PFSK-1 (cell line): Measurements from ENCODE around the gene DNAL1.

ENCODE experiments used
- FOXP2 ChIP-seq: optimal IDR thresholded peaks from 2 replicates; pipeline ENCODE3; 2011; ENCODE audit warnings: borderline replicate concordance, control low read depth, inconsistent platforms; ENCODE audit not compliant: insufficient read depth; ENCODE audit errors: extremely low read length, extremely low read depth
- POLR2AphosphoS5 ChIP-seq: IDR thresholded peaks from 2 replicates; pipeline ENCODE4 v1.6.1; 2012; ENCODE audit warnings: low read depth, mild to moderate bottlenecking, control low read depth, low read length, moderate library complexity
- SIN3A ChIP-seq: IDR thresholded peaks from 2 replicates; pipeline ENCODE4 v1.6.1; 2012; ENCODE audit warnings: mild to moderate bottlenecking, low read length, moderate library complexity, borderline replicate concordance; ENCODE audit not compliant: insufficient read depth
- TAF1 ChIP-seq: IDR thresholded peaks from 2 replicates; pipeline ENCODE4 v1.6.1; 2012; ENCODE audit warnings: low read length, control low read depth, borderline replicate concordance; ENCODE audit not compliant: insufficient read depth
- TF ChIP-seq, protein P1 (sequence below), 2 experiments: IDR thresholded peaks; 2 replicates each; pipeline versions ENCODE4 v1.6.1 to v1.8.0; 2011 to 2012; ENCODE audit warnings: low read depth in 2 of 2, low read length in 2 of 2, control low read depth in 1 of 2, inconsistent platforms in 1 of 2, mild to moderate bottlenecking in 1 of 2, moderate library complexity in 1 of 2; ENCODE audit not compliant: insufficient read depth in 1 of 2

The DNAL1 gene

DNA sequence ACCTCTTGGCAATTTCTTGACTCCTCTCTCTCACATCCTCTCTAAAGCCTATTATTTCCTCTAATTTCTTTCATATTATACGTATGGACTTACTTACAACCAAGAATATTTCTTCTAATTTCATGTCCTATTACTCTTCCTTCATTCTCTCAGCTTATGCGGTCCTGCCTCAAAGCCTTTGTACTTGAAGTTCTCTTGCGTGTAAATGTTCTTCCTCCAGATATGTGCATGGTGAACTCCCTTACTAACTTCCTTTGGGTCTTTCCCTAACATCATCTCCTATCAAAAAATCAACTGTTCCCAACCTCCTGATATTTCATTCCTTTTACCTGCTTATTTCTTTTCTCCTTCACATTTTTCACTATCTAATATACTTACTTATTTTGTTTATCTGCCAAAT, 23.1 kb downstream of the DNAL1 start:
- TF ChIP-seq, protein P1, sequence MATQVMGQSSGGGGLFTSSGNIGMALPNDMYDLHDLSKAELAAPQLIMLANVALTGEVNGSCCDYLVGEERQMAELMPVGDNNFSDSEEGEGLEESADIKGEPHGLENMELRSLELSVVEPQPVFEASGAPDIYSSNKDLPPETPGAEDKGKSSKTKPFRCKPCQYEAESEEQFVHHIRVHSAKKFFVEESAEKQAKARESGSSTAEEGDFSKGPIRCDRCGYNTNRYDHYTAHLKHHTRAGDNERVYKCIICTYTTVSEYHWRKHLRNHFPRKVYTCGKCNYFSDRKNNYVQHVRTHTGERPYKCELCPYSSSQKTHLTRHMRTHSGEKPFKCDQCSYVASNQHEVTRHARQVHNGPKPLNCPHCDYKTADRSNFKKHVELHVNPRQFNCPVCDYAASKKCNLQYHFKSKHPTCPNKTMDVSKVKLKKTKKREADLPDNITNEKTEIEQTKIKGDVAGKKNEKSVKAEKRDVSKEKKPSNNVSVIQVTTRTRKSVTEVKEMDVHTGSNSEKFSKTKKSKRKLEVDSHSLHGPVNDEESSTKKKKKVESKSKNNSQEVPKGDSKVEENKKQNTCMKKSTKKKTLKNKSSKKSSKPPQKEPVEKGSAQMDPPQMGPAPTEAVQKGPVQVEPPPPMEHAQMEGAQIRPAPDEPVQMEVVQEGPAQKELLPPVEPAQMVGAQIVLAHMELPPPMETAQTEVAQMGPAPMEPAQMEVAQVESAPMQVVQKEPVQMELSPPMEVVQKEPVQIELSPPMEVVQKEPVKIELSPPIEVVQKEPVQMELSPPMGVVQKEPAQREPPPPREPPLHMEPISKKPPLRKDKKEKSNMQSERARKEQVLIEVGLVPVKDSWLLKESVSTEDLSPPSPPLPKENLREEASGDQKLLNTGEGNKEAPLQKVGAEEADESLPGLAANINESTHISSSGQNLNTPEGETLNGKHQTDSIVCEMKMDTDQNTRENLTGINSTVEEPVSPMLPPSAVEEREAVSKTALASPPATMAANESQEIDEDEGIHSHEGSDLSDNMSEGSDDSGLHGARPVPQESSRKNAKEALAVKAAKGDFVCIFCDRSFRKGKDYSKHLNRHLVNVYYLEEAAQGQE (IDR thresholded peaks at IDR 0.05; ENCODE audit: insufficient read depth in 1 of 2, low read depth in 2 of 2, low read length in 2 of 2): no peak
- TF ChIP-seq FOXP2 (no peak), TAF1 (no peak), SIN3A (no peak), POLR2AphosphoS5 (no peak)

DNA sequence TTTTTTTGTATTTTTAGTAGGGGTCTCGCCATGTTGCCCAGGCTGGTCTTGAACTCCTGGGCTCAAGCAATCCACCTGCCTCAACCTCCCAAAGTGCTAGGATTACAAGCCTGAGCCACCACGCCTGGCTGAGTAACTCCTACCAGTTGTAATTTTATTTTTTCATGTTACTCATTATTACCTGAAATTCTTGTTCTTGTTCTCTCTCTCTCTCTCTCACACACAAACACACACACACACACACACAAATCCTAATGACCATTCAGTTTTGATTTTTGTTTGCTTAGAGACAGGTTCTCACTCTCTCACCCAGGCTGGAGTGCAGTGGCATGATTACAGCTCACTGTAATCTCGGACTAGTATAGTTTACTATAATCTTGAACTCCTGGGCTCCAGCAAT, 30.2 kb downstream of the DNAL1 start:
- TF ChIP-seq TAF1 (no peak), POLR2AphosphoS5 (no peak), FOXP2 (no peak), SIN3A (no peak)
- TF ChIP-seq, protein P1 (IDR thresholded peaks at IDR 0.05; ENCODE audit: insufficient read depth in 1 of 2, low read depth in 2 of 2, low read length in 2 of 2): no peak

DNA sequence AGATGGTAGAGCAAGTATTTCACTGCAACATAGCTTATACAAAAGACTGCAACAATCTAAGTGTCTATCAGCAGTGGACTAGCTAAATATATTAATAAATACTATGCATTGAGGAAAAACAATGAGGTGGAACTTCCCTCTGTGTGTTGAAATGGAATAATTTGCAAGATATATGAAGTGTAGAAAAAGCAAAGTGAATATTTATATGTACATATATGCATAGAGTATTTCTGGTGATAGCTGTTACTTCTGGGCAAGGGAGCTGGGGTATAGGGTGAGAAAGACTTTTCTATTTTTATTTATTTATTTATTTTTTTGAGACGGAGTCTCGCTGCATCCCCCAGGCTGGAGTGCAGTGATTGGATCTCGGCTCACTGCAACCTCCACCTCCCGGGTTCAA, 33.9 kb downstream of the DNAL1 start:
- TF ChIP-seq SIN3A (no peak), POLR2AphosphoS5 (no peak), FOXP2 (no peak), TAF1 (no peak)
- TF ChIP-seq, protein P1 (IDR thresholded peaks at IDR 0.05; ENCODE audit: insufficient read depth in 1 of 2, low read depth in 2 of 2, low read length in 2 of 2): no peak

DNA sequence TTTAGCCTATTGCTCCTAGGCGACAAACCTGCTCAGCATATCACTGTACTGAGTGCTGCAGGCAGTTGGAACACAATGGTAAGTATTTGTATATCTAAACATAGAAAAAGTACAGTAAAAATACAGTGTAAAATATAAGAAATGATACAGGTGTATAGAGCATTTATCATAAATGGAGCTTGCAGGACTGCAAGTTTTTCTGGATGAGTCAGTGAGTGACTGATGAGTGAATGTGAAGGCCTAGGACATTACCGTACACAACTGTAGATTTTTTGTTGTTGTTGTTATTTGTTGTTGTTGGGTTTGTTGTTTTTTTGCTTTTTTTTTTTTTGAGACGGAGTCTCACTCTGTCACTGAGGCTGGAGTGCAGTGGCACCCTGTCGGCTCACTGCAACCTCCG, 36.0 kb downstream of the DNAL1 start:
- TF ChIP-seq TAF1 (no peak), POLR2AphosphoS5 (no peak), SIN3A (no peak), FOXP2 (no peak)
- TF ChIP-seq, protein P1 (IDR thresholded peaks at IDR 0.05; ENCODE audit: insufficient read depth in 1 of 2, low read depth in 2 of 2, low read length in 2 of 2): no peak

DNA sequence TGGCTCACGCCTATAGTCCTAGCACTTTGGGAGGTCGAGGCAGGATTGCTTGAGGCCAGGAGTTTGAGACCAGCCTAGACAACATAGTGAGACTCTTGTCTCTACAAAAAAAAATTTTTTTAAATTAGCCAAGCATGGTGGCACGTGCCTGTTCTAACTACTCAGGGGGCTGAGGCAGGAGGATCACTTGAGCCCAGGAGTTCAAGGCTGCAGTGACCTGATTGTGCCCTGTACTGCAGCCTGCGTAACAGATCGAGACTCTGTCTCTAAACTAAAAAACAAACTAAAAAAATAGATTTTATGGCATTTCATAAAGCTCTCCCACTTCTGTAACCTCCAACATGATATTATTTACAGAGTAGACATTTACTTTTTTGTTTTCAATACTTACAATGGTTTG, 39.8 kb downstream of the DNAL1 start:
- TF ChIP-seq, protein P1 (IDR thresholded peaks at IDR 0.05; ENCODE audit: insufficient read depth in 1 of 2, low read depth in 2 of 2, low read length in 2 of 2): no peak
- TF ChIP-seq POLR2AphosphoS5 (no peak), FOXP2 (no peak)
